Hepatocyte (in vitro differentiated cells): ENCODE measurements around the gene PRAMEF7. TPM values are rescaled to one million over a fixed set of nuclear protein-coding genes. Genes with fewer than 3 reads are reported as not detected.

ENCODE experiments used
- polyA plus RNA-seq: library from polyadenylated mRNA; unstranded; fragments of >200 nt; fragmentation: Nextera tagmentation; extraction: Ambion mirVana; gene quantifications from 2 replicates; pipeline ENCODE4 v1.2.1, GENCODE V29; 2016
- small RNA-seq: library from RNA; depleted of rRNA; stranded (forward); fragments of <200 nt; gene quantifications from one replicate; pipeline ENCODE3, GENCODE V24; 2014
- total RNA-seq: library from RNA; depleted of rRNA; stranded (reverse); fragments of >200 nt; gene quantifications from 2 replicates; pipeline ENCODE4 v1.2.3, GENCODE V29; 2014

Gene PRAMEF7
- total and polyA plus RNA-seq, 2 experiments from 2014 or later, result not detected

Small RNA genes within 50 kb of the gene (small RNA-seq; reads per million reads assigned to genes)
- gene RNU6-1072P, result not detected

Other genes starting within 250 kb of the PRAMEF7 start
- 0.10 TPM in 1 of 2 replicates, not detected in the other for gene AADACL3, start 200.5 kb upstream of the PRAMEF7 start, total RNA-seq
- gene AADACL3, start 200.5 kb upstream of the PRAMEF7 start, polyA plus RNA-seq, result not detected in 2 replicates
- gene CFAP107, start 170.4 kb upstream of the PRAMEF7 start, total RNA-seq, result not detected in 2 replicates
- gene CFAP107, start 170.4 kb upstream of the PRAMEF7 start, polyA plus RNA-seq, result not detected in 2 replicates
- gene PRAMEF12, start 142.9 kb upstream of the PRAMEF7 start, total RNA-seq, result not detected in 2 replicates
- gene PRAMEF12, start 142.9 kb upstream of the PRAMEF7 start, polyA plus RNA-seq, result not detected in 2 replicates
- not detected in 2 replicates for gene PRAMEF1, start 125.2 kb upstream of the PRAMEF7 start, total RNA-seq
- not detected in 2 replicates for gene PRAMEF1, start 125.2 kb upstream of the PRAMEF7 start, polyA plus RNA-seq
- not detected in 2 replicates for gene PRAMEF11, start 85.2 kb upstream of the PRAMEF7 start, total RNA-seq
- not detected in 2 replicates for gene PRAMEF11, start 85.2 kb upstream of the PRAMEF7 start, polyA plus RNA-seq
- gene HNRNPCL1, start 67.9 kb upstream of the PRAMEF7 start, total RNA-seq, result not detected in 2 replicates
- gene HNRNPCL1, start 67.9 kb upstream of the PRAMEF7 start, polyA plus RNA-seq, result not detected in 2 replicates
- gene PRAMEF2, start 59.5 kb upstream of the PRAMEF7 start, total RNA-seq, result not detected in 2 replicates
- gene PRAMEF2, start 59.5 kb upstream of the PRAMEF7 start, polyA plus RNA-seq, result not detected in 2 replicates
- gene PRAMEF4, start 30.4 kb upstream of the PRAMEF7 start, total RNA-seq, result not detected in 2 replicates
- not detected in 2 replicates for gene PRAMEF4, start 30.4 kb upstream of the PRAMEF7 start, polyA plus RNA-seq
- not detected in 2 replicates for gene PRAMEF10, start 18.3 kb upstream of the PRAMEF7 start, total RNA-seq
- not detected in 2 replicates for gene PRAMEF10, start 18.3 kb upstream of the PRAMEF7 start, polyA plus RNA-seq
- gene PRAMEF6, start 31.0 kb downstream of the PRAMEF7 start, total RNA-seq, result not detected in 2 replicates
- gene PRAMEF6, start 31.0 kb downstream of the PRAMEF7 start, polyA plus RNA-seq, result not detected in 2 replicates
- not detected in 2 replicates for gene PRAMEF27, start 140.0 kb downstream of the PRAMEF7 start, total RNA-seq
- gene PRAMEF27, start 140.0 kb downstream of the PRAMEF7 start, polyA plus RNA-seq, result not detected in 2 replicates
- gene HNRNPCL3, start 144.2 kb downstream of the PRAMEF7 start, total RNA-seq, result not detected in 2 replicates
- not detected in 2 replicates for gene HNRNPCL3, start 144.2 kb downstream of the PRAMEF7 start, polyA plus RNA-seq
- gene PRAMEF25, start 154.2 kb downstream of the PRAMEF7 start, total RNA-seq, result not detected in 2 replicates
- not detected in 2 replicates for gene PRAMEF25, start 154.2 kb downstream of the PRAMEF7 start, polyA plus RNA-seq
- gene HNRNPCL2, start 200.2 kb downstream of the PRAMEF7 start, total RNA-seq, result not detected in 2 replicates
- not detected in 2 replicates for gene HNRNPCL2, start 200.2 kb downstream of the PRAMEF7 start, polyA plus RNA-seq
- gene PRAMEF26, start 239.4 kb downstream of the PRAMEF7 start, total RNA-seq, result not detected in 2 replicates
- gene PRAMEF26, start 239.4 kb downstream of the PRAMEF7 start, polyA plus RNA-seq, result not detected in 2 replicates
- gene HNRNPCL4, start 249.0 kb downstream of the PRAMEF7 start, total RNA-seq, result not detected in 2 replicates
- not detected in 2 replicates for gene HNRNPCL4, start 249.0 kb downstream of the PRAMEF7 start, polyA plus RNA-seq